Calu3 (cell line): ENCODE results near the gene CNTN5. TPM values are rescaled to one million over a fixed set of nuclear protein-coding genes. Genes with fewer than 3 reads are reported as not detected.

Experiments used
- BruUV-seq: library from RNA; stranded (reverse); fragments of 400-500 nt; replicated peaks from 2 replicates; lab custom pipeline; 2021; lab: Mats Ljungman, UMichigan
- CTCF ChIA-PET: fragments of 300-600 bp; sonication (Branson Sonifier 250); formaldehyde crosslinking; loops from one replicate; lab custom pipeline; 2022; ENCODE audit warnings: antibody characterized with exemption; lab: Charles Lee
- DNase-seq: peaks from one replicate; pipeline ENCODE4 v3.0.0; 2022
- H3K27ac Mint-ChIP-seq: one replicate; pipeline ENCODE4 v1.8.0; 2022; ENCODE audit warnings: mixed read lengths; ENCODE audit not compliant: unreplicated experiment
- H3K27me3 Mint-ChIP-seq: one replicate; pipeline ENCODE4 v1.8.0; 2022; ENCODE audit warnings: mixed read lengths; ENCODE audit not compliant: unreplicated experiment
- H3K36me3 Mint-ChIP-seq: one replicate; pipeline ENCODE4 v1.8.0; 2022; ENCODE audit warnings: mild to moderate bottlenecking, moderate library complexity, mixed read lengths; ENCODE audit not compliant: insufficient read depth, unreplicated experiment
- H3K4me1 Mint-ChIP-seq: one replicate; pipeline ENCODE4 v1.8.0; 2022; ENCODE audit warnings: mild to moderate bottlenecking, low read depth, mixed read lengths; ENCODE audit not compliant: unreplicated experiment
- H3K4me3 Mint-ChIP-seq: one replicate; pipeline ENCODE4 v1.8.0; 2022; ENCODE audit warnings: mild to moderate bottlenecking, low read depth, moderate library complexity, mixed read lengths; ENCODE audit not compliant: unreplicated experiment
- H3K9me3 Mint-ChIP-seq: one replicate; pipeline ENCODE4 v1.8.0; 2022; ENCODE audit warnings: low read depth, mixed read lengths; ENCODE audit not compliant: unreplicated experiment
- CTCF ChIP-seq: fragments of 200-600 bp; IDR thresholded peaks from one replicate; pipeline ENCODE4 v1.8.0; 2022; ENCODE audit warnings: antibody characterized with exemption; ENCODE audit not compliant: unreplicated experiment
- intact Hi-C: fragments of 100-400 bp; cut with micrococcal nuclease; formaldehyde crosslinking; loops from one replicate; pipeline ENCODE4 v1.10.0; 2022; ENCODE audit not compliant: unreplicated experiment
- total RNA-seq: library from RNA; stranded (reverse); gene quantifications from 2 replicates; pipeline ENCODE4 v1.2.3, GENCODE V29; 2022

Gene CNTN5
- total RNA-seq, 1 experiment from 2014 or later: not detected

DNA sequence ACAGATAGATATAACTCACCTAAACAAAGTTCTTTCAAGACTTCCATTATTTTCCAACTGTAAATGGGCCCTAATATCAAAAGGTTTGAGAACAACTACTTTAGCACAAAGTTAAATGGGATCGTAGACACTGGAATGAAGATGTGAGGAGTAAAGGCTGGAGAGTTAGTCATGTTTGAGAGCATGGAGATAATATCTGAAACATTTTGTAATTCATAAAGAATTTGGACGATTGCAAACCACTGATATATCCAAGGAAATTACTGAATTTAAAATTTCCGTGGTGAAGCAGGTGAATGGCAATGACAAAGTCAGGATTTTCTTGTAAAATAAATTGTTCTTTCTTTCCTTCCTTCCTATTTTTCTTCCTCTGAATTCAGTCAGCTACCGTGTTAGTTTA, 564.9 kb downstream of the CNTN5 start:
- no peak overlapping the region for H3K27ac Mint-ChIP-seq
- peaks cover 12% of the 10 kb centered on the region for H3K27me3 Mint-ChIP-seq
- no peaks in the 10 kb centered on the region for H3K36me3 Mint-ChIP-seq
- no peaks in the 10 kb centered on the region for H3K4me1 Mint-ChIP-seq
- CTCF ChIA-PET: no interaction called here
- TF ChIP-seq CTCF: no peak
- peaks cover 4% of the 10 kb centered on the region for H3K9me3 Mint-ChIP-seq
- DNase-seq: no peak
- no TSS peak for BruUV-seq
- no peak overlapping the region for H3K4me3 Mint-ChIP-seq
- intact Hi-C loops: no loop called here

- H3K9me3 Mint-ChIP-seq: no peaks in the 10 kb centered on the region
- H3K4me1 Mint-ChIP-seq: no peaks in the 10 kb centered on the region
- BruUV-seq: no TSS peak
- intact Hi-C loops: no loop called here
- no peak overlapping the region for H3K4me3 Mint-ChIP-seq
- H3K27me3 Mint-ChIP-seq: no peaks in the 10 kb centered on the region
- no peak for TF ChIP-seq CTCF
- no peak for DNase-seq
- H3K27ac Mint-ChIP-seq: no peak overlapping the region
- H3K36me3 Mint-ChIP-seq: no peaks in the 10 kb centered on the region
- CTCF ChIA-PET: no interaction called here
These were observed 569.0 kb downstream of the CNTN5 start for GRCh38 chr11:99589771-99590170.

DNA sequence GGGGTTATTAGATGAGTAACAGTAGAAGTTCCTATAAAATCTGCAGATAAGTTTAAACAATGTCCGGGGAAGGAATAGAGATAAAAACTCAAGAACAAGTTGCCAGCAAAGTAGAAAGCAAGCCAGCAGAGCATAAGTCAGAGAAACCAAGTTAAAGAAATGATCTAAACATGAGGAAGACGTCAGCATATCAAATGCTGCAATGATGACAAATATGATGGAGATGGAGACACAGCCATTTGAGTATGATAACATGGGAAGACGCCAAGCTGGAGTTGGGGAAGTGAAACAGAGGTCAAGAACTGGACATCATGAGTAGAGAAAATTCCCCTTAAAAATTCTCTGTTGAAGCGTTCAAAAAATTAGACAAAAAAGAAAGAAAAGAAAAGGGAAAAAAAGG, 571.5 kb downstream of the CNTN5 start:
- Mint-ChIP-seq H3K27me3 (no peaks in the 10 kb centered on the region), H3K4me3 (no peak overlapping the region), H3K27ac (no peak overlapping the region), H3K36me3 (no peaks in the 10 kb centered on the region), H3K4me1 (no peaks in the 10 kb centered on the region), H3K9me3 (no peaks in the 10 kb centered on the region)
- CTCF ChIA-PET: no interaction called here
- BruUV-seq: no TSS peak
- no peak for TF ChIP-seq CTCF
- DNase-seq: no peak
- intact Hi-C loops: no loop called here

DNA sequence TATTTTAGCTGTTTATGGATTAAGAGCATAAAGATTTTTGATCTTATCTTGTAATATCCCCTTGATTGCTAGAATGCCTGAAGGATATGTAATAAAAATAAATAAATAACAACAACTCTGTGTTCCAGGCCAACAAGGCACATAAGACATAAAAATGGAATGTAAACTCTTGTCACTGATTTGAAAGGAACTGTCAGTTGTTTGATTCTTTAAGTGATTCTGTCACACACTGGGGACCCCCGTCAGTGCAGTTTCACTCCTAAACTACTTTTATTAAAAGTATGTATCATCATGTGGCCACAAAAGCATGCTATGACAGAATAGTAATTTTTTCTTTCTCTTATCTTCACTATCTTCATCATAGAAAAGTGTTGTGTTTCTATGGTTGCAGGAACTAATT, 572.4 kb downstream of the CNTN5 start:
- H3K9me3 Mint-ChIP-seq: no peaks in the 10 kb centered on the region
- H3K36me3 Mint-ChIP-seq: no peaks in the 10 kb centered on the region
- intact Hi-C loops: no loop called here
- DNase-seq: no peak
- no TSS peak for BruUV-seq
- no peak for TF ChIP-seq CTCF
- no peaks in the 10 kb centered on the region for H3K4me1 Mint-ChIP-seq
- H3K4me3 Mint-ChIP-seq: no peak overlapping the region
- CTCF ChIA-PET: no interaction called here
- no peak overlapping the region for H3K27ac Mint-ChIP-seq
- H3K27me3 Mint-ChIP-seq: no peaks in the 10 kb centered on the region
